GM18520 (cell line): ENCODE data around the gene ZNF175.

Source experiments
- ATAC-seq: cut with Tn5 transposase; IDR thresholded peaks from one replicate; pipeline ENCODE4 v1.9.1; 2021; ENCODE audit not compliant: unreplicated experiment

ZNF175 gene

DNA sequence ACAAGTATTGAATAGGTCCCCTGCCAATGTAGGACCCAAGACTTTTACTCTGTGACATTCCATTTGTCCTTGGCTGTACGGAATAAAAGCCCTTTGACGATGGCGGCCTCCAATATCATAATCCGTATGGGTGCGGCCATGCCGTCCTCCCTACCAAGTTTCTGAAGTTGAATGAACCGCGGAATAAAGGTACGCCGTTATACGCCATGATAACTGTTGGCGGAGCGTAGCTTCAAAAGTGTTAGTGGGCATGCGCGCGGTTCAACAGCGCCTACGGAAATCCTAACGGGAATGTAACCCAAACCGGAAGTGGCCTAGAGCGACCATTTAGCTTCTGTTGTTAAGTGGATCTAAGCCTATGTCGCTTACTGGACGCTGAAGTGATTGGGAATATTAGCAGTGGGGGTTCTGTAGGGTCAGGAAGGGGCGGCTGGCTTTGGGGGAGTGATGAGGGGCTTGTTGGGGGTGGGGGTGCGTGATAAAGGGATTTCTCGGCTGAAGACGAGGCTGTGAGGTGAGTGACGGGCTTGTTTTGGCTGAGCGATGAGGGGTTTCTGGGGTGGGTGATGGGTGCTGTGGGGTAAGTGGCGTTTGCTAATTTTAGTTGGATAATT lies at the start of gene ZNF175:
ZNF175 (plus strand) TSS at position 322 of the 614 bp plus-strand sequence. CDS start 2,047 bp downstream, outside the sequence.
- ATAC-seq = peak; percentile 82

DNA sequence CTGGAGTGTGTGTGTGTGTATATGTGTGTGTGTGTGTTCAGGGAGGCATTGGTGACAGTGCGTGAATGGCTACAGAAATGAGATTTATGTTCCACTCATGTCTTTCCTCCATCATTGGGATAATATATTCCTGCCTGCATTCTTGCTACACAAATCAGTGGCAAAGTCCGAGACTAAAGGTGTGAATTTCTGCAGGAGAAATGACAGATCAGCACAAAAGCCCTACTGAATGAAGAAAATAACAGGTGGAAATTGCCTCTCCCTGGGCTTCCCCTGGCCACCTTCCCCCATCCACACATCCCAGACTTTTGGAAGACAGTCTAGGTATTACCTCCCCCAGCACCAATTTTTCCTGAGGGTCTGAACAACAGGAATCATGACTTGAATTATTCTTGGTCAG lies 49.7 kb upstream of the ZNF175 start:
- no peak for ATAC-seq

DNA sequence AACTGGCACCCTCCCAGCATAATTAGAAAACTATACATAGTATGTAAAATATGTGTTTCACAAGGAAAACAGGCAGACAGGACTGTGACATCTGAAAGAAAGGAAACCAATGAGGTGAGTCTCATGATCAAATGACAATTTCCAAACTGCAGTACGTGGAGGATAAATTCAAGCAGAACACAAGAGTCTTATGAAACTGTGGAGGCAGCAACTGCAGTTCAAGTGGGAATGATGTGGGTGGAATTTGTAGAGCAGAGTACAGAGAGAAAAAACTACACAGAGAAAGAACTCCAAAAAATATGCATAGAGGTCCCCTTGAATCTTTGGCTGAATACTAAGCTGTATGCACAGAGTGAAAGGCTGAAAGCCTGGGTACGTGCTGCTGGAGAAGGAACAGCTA lies 49.3 kb upstream of the ZNF175 start:
- no peak for ATAC-seq

DNA sequence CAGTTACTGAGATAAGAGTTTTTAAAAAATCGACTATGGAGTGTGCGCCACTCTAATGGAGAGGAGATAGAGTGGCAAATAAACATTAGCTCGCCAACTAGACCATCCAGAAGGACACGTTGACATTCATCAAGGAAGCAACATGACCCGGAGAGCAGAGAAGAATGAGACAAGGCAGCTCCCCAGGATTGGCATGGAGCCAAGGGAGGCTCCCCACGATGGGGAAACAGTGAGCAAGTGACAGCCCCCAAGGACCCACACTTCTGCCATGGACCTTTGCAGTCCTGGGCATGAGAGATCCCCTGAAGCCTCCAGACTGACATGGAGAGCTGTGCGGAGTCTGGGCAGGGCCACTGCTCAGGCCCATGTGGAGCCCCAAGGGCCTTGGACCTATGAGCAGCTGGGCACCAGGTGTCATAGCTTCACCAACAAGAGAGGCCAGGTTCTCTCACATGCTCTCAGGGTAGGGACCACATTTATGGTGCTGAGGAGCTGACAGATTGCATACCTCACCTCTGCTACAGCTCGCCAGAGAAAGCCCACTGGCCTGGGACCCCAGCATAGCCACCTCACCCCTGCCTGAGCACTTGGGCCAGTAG lies 46.3 kb upstream of the ZNF175 start:
- ATAC-seq = no peak

DNA sequence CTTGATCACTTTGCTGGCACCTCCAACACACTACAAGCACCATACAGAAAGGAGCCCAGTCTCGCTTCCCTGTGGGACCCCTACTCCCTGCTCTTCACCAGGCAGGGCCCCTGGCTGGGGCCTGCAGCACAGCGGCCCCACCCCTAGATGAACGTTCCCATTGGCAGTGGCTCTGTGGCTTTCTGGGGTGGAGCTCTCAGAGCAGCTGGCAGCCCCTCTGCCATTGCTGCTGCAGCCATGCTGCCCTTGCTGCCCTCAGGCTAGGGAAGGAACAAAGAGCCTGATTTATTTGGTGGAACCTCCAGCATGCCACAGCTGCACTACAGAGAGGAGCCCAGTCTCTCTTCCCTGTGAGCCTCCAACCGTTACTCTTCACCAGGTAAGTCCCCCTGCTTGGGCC lies 45.4 kb upstream of the ZNF175 start:
- no peak for ATAC-seq

DNA sequence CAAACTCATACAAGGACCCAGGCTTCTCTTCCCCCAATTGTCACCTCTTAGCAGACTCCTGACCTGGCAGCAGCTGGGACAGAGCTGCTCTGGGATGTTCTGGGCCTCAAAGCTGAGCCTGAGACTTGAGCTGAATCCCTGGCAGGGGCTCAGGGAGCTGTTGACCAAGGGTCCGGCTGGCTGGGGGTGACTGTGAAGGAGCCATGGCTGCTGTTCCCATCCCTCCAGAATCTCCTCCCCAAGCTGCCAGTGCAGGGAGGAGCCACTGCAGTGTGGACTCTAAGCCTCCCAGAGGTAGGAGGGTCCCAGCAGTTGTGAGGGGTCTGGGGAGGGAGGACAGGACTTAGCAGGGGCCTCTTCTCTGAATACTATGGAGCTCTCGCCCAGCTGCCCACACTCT lies 41.8 kb upstream of the ZNF175 start:
- ATAC-seq = no peak

DNA sequence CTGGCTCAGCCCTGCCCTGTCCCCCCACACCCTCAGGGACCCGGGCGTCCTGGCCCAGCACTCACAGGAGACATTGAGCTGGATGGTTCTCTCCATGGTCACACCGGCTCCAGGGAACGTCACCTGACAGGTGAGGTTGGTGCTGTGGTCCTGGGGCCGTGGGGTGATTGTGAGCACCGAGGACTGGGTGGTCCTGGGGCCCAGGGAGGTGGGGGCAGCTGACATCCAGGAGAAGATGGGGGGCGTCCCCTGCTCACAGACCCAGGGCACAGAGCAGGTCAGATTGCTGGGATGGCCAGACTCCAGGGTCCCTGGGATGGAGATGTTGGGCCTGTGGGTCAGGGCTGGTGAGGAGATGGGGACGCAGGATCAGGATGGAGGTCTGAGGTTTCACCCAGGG lies 40.5 kb upstream of the ZNF175 start:
- ATAC-seq = no peak

DNA sequence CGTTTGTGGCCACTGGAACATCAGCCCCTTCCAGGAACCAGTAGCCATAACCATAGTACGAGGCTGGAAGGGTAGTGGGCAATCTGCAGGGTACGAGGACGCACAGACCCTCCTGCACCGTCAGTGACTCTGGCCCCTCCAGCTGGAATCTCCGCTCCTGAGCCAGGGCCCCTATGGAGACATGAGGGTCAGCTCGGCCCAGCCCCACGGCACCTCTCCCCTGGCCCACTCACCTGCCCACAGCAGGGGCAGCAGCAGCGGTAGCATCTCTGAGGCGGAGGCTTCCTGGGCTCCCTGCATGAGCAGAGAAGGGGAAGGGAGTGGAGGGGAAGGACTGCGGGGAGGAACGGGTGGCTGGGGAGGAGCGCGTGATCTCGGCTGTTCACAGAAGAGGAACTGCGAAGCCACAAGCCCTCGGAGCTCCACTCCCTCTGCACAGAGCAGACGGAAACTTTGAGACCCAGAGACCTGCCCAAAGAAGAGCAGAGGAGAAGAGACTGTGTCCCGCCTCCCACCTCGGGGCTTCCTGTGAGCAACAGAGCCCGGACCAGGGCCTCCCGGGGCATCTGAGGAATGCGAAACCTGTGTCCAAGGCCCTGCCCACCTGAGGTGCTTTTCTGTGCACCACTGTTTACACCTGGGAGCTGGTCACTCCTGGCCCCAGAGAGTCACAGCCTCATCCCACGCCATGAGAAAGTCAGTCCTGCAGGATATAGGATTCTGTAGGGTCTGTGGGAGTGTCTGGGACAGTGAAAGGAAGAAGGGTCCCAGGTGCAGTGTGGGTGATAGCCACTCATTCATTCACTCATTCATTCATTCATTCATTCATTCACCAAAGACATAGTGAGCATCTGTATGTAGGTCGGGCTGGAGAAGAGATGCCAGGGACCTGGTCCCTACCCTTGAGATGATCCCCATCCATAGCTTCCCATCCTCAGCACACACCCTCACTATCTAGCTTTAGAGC lies 39.5 kb upstream of the ZNF175 start, which contains the start of gene SIGLEC6:
SIGLEC6 (minus strand) TSS at position 322 of the 967 bp plus-strand sequence; CDS start at position 300, 22 bp downstream.
- no peak for ATAC-seq

DNA sequence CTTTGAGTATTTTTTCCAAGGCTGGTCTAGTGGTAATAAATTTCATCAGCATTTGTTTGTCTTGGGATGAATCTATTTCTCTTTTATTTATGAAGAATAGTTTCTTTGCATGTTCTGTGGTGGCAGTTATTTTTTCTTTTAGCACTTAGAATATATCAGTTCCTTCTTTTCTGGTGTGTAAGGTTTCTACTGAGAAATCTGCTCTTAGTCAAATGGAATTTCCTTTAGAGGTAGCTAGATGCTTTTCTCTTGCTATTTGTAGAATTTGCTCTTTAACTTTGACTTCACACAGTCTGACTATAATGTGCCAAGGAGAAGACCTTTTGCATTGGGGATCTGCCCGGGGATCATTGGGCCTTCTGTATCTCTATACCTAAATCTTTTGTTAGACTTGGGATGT lies 35.5 kb upstream of the ZNF175 start:
- ATAC-seq = no peak

DNA sequence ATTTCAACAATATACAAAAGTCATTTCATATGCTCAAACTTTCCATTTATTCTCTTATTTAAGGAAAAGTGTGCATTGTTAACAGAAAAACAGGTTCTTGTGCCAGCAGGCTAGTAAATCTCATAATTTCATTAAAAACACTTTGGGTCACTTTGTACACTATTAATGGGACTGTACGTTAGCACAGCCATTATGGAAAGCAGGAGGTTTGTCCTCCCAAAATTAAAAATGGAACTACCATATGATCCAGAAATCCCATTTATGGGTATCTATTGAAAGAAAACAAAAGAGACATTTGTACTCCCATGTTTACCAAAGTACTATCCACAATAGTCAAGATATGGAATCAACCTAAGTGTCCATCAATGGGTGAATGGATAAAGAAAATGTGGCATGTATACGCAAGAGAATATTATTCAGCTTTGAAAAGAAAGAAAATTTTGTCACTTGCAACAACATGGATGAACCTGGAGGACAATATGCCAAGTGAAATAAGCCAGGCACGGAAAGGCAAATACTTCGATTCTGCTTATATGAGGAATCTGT lies 31.2 kb upstream of the ZNF175 start:
- ATAC-seq = no peak

DNA sequence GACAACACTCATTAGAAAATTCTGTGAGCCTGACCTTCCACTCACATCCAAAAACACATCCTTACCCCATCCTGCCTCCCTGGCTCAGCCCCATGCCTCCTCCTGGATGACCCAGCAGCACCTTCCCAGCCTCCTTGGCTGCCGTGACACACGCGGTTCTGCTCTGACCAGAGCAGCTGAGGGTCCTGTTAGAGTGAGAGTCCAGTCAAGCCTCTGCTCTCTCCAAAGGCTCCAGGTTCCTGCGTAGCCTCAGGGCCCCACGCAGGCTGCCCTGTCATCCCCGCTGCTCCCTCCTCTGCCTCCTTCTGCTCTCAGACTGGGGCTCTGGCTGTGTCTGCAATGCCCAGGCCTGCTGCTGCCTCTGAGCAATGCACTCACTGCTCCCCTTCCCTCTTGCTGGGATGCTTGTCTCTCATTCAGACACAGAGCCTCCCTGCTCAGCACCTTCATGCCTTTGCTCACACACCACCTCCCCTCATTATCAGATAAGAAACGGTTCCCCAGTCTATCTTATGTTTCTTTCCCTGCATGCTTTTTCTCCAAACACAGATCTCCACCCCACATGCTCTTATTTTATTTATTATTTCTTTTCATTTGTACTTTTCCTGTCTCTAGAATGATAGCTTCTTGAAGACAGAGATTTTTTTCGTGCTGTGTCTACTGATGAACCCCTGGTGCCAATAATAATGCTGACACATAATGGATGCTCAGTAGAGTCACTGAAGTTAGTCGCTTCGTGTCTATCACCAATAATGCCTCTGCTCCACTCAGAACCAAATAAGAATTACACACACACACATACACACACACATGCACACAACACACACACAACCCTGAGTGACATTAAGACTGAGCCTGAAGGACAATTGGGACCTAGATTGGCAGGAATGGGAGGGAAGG lies 29.4 kb upstream of the ZNF175 start:
- no peak for ATAC-seq

DNA sequence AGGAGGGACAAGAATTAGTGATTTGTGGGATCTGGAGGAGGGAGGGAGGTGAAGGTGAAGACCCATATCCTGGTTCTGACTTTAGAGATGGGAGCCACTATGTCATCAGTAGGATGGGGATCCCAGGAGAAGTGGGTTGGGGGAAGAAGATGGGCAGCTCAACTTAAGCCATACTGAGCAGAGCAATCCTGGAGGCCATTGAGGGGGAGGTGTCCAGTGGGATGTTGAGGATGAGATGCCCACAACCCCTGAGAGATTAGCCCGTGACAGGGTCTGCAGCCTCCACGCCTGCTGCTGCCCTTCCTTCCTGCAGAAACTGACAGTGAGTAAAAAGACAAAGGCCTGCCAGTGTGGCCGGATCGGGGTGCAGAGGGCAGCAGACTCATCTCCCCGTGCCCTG lies 28.4 kb upstream of the ZNF175 start:
- ATAC-seq = no peak

DNA sequence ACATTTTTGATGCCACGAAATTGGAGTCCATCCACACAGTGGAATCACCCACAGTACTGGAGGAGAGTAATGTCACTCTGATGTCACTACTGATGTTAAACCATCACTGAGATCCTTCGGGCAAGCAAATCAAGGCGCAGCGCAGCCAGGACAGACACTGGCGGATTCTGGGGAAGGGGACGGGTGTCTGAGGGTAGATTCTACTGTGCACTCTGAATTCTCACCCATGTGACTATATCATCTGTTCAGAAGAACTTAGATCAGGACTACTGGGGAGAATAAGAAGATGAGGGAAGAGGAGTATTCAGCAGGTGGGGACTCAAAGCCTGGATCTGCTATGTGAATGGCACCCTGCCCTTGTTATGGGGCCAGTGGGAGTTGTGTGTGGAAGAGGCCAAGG lies 27.0 kb upstream of the ZNF175 start:
- ATAC-seq = no peak

DNA sequence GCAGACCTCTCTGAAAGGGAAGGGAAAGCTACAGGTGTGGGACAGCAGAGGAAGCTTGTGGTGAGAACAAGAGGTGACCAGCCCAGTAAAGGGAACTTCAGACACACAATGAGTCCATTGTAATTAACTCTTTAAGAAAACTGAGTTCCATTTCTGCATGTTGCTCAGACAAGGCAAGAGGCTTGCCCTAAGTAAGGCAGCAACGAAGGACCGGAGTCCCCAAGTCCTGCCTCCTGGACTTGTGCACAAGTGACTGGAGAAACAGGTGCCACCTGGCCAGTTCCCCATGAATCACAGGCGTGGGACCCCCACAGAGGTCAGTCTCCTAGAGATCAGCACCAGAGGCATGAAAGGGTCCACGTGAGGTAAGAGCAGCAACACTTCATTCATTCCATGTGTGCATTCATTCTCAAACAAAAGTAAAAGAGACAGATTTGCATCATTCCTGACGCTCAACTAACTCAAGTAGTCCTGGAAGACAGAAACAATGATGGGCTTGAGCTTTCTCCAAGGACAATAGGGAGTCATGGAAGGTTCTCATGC lies 24.9 kb upstream of the ZNF175 start:
- ATAC-seq = no peak

DNA sequence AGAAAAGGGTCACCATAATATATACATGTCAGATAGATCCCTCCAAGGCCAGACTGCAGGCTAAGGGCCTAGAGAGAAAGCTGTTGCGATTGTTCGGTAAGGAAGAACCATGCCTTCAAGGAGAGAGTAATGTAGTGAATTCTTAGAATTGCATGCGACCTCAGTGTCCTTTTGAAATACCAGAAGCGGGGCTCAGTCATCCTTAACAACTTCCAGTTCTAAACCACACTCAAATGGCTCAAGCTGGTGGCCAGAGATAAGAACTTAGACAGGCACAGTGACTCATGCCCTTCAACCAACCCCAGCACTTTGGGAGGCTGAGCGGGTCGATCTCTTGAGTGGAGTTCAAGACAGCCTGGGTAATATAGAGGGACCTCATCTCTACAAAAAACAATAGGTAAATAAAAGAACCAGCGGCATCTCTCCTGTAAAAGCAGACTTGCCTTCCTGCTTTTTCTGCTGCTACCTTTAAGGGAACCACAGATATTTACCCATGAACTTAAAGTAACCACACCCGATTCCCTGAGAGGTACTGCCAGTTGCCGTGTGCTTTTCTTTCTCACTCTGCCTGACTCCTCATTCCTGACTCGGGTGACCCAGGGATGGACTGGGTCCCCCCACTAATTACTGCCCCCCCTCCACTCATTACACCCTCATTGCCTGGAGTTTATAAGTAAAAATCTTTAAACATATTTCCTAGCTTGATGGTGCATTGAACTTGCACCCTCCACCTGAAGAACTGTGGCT lies 24.3 kb upstream of the ZNF175 start:
- no peak for ATAC-seq

DNA sequence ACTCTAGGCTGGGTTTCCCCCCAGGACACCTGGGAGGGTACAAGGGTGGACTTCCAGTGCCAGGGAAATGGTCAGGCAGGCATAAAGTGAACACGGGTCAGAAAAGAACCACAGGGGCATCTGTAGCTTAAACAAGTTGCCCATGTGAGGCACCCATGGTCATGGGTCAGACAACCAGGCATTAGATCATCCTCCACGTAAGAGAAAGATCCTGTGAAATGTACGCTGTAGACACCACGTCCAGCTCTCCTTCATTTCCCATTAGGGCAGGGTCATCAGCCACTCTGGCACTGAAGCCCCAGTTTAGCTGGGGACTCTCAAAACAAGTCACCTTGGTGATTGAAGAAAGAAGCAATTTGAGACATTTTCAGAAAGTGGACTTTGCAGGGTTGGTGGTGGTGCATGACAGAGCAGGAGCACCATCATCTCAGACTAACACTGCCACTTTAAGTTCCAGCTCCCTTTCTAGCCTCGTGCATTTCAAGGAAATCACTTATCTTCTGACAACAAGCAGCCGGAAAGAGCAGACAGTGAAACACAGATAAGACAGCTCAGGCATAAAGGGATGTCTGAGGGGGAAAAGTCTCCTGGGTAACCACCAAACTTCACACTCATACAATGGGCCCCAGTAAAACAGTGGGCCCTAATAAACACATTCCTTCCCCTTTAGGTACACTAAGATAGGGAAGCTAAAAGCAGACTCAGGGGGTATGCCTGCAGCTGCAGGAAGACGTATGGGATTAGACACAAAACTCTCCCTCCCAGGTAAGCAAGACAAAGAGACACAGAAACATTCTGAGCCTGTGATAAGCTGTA lies 23.5 kb upstream of the ZNF175 start:
- no peak for ATAC-seq

DNA sequence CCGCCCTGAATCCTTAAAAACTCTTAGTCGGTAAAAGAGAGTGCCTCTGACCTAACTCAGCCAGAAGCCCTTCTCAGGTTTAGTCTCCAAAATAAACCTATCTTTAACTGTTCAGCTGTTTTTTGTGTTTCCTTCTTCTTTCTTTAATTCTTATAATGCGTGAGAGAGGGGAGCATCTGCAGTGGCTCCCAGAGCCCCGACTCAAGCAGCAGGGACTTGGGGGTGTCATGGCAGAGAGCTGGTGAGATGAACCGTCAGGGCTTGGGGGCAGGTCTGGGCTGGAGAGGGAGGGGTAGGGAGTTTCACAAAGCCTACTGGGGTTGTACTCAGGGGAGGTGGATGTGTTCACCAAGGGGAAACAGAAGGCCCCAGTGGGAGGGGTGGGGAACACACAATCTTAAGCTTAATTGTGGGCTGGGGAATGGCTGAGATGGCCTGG lies 22.9 kb upstream of the ZNF175 start:
- ATAC-seq = no peak

DNA sequence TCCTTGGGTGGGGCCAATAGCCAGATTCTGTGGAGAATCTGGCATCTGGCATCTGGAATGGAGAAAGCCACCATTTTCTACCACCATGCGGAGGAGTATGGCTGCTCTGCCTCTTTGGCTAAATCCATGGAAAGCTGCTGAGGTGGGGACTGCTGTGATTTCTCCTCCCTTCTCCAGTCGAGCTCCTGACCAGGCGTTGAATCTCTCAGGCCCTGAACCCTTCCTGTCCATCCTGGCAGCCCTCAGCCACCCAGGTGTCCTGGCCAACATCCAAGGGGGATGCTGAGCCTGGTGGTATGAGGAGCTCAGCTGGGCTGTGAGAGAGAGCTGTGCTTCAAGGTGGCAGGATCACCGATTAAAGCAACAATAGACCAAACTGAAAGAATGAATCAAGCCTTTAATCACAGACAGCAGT lies 22.2 kb upstream of the ZNF175 start:
- no peak for ATAC-seq
